ENCODE measurements around the gene NSMF.

NSMF gene

GRCh38 chr9:137433349-137433915, 25.7 kb downstream of the NSMF start:
- Histone ChIP-seq H3K4me3 (ENCODE audit: low read depth in 1 of 2, low read length in 1 of 2) (no peak overlapping the region), H3K4me1 (ENCODE audit: control insufficient read depth in 1 of 2, insufficient read depth in 1 of 2, low read depth in 1 of 2, low read length in 1 of 2) (no peaks in the 10 kb centered on the region), H3K36me3 (no peaks in the 10 kb centered on the region), H3K27ac (no peak overlapping the region), H3K27me3 (peaks cover 11% of the 10 kb centered on the region), H3K9me3 (no peaks in the 10 kb centered on the region)
- no peak for TF ChIP-seq CTCF (IDR thresholded peaks at IDR 0.05)

GRCh38 chr9:137432687-137433348, 26.3 kb downstream of the NSMF start:
- Histone ChIP-seq H3K9me3 (no peaks in the 10 kb centered on the region), H3K36me3 (no peaks in the 10 kb centered on the region), H3K27me3 (peaks cover 11% of the 10 kb centered on the region), H3K27ac (no peak overlapping the region), H3K4me3 (ENCODE audit: low read depth in 1 of 2, low read length in 1 of 2) (no peak overlapping the region), H3K4me1 (ENCODE audit: control insufficient read depth in 1 of 2, insufficient read depth in 1 of 2, low read depth in 1 of 2, low read length in 1 of 2) (no peaks in the 10 kb centered on the region)
- no peak for TF ChIP-seq CTCF (IDR thresholded peaks at IDR 0.05)

DNA sequence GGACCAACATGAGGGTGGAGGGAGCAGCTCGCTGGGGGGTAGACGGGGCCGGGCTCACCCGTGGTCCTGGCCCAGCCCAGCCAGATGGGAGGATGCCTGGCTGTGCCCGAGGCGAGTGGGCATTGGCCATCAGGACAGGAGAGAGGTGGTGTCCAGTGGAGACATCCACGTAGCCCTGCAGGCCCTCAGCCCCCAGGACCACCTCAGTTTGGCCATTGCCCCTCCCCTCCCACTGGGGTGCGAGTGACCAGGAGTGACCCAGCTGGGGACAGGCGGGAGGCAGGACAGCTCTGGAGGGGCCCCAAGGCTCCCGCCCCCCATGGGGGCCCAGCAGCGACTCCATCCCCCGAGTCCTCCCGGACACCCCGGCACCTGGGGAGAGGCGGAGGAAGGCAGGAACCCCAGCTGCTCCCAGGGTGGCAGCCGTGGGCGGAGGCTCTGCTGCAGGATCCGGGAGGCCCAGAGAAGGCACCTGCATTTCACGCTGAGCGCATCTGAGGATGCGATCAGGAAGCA, 27.7 kb downstream of the NSMF start:
- no peaks in the 10 kb centered on the region for H3K4me1 ChIP-seq (ENCODE audit: control insufficient read depth in 1 of 2, insufficient read depth in 1 of 2, low read depth in 1 of 2, low read length in 1 of 2)
- H3K36me3 ChIP-seq = no peaks in the 10 kb centered on the region
- TF ChIP-seq CTCF (IDR thresholded peaks at IDR 0.05) = no peak
- no peak overlapping the region for H3K27ac ChIP-seq
- H3K9me3 ChIP-seq = no peaks in the 10 kb centered on the region
- no peak overlapping the region for H3K4me3 ChIP-seq (ENCODE audit: low read depth in 1 of 2, low read length in 1 of 2)
- H3K27me3 ChIP-seq = peaks cover 11% of the 10 kb centered on the region

- Histone ChIP-seq H3K4me3 (ENCODE audit: low read depth in 1 of 2, low read length in 1 of 2) (no peak overlapping the region), H3K27ac (no peak overlapping the region), H3K36me3 (no peaks in the 10 kb centered on the region), H3K4me1 (ENCODE audit: control insufficient read depth in 1 of 2, insufficient read depth in 1 of 2, low read depth in 1 of 2, low read length in 1 of 2) (no peaks in the 10 kb centered on the region), H3K9me3 (no peaks in the 10 kb centered on the region), H3K27me3 (peaks cover 11% of the 10 kb centered on the region)
- TF ChIP-seq CTCF (IDR thresholded peaks at IDR 0.05) = no peak
Observed at GRCh38 chr9:137430723-137431415, 28.3 kb downstream of the NSMF start.

GRCh38 chr9:137429974-137430722, 29.0 kb downstream of the NSMF start:
- H3K36me3 ChIP-seq = no peaks in the 10 kb centered on the region
- no peak overlapping the region for H3K4me3 ChIP-seq (ENCODE audit: low read depth in 1 of 2, low read length in 1 of 2)
- peaks cover 8% of the 10 kb centered on the region for H3K27me3 ChIP-seq
- no peaks in the 10 kb centered on the region for H3K4me1 ChIP-seq (ENCODE audit: control insufficient read depth in 1 of 2, insufficient read depth in 1 of 2, low read depth in 1 of 2, low read length in 1 of 2)
- no peak for TF ChIP-seq CTCF (IDR thresholded peaks at IDR 0.05)
- H3K9me3 ChIP-seq = no peaks in the 10 kb centered on the region
- no peak overlapping the region for H3K27ac ChIP-seq

Data from neutrophil (primary cell).